Fibroblast of skin of abdomen (primary cell): Measurements from ENCODE around the gene DACH1.
"Not testable (repeated sequence)": the region's sequence is repeated elsewhere in the genome, so short reads cannot be mapped to it uniquely, and the experiment has no call there.

ENCODE experiments used
- DNase-seq: peaks from one replicate; pipeline ENCODE4 v3.0.0-alpha.2; 2013

The DACH1 gene

GRCh38 chr13:71865874-71866334, 1.1 kb downstream of the DACH1 start:
- no peak for DNase-seq

DNA sequence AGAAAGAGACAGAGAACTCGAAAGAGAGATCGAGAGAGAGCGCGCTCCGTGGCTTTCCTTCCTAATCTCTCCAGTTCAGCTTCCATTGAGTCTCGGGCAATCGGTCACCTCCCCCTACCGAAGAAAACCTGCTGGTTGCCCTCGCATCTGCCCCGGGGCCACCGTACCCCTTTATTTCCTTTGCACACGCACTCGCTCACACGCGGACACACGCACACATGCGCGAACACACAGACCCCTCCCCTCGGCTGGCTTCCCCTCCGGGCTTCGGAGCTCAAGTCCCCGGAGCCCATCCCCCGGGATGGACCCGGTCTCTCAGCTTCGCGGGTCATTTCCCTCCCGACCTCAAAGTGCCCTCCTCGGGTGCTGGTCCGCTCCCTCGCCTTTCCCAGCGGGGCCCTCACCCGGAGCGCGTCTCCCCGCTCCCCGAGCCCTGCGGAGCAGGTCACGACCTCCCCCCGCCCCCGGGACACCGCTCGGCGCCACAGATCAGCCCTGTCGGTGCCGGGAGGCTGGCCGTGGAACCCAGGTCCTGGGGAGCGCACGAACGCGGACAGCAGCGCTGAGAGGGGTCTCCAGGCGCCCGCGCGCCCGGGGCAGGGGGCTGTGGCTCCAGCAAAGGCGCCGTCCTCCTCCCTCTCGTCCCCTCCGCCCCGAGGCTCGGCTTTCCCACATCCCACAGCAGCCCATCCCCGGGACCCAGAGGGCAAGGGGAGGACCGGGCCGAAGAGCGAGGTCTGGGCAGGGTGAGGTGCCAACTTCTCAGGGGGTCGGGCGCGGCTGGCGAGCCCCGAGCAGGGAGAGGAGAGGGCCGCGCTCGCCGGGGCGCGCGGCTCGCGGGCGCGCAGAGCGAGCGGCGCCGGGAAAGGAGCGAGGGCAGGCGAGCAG, 1.8 kb downstream of the DACH1 start:
- no peak for DNase-seq

- DNase-seq = no peak
Measured at GRCh38 chr13:71864094-71864985, 2.7 kb downstream of the DACH1 start.

- no peak for DNase-seq
Measured at GRCh38 chr13:71863254-71863865, 3.6 kb downstream of the DACH1 start.

GRCh38 chr13:71862459-71862943, 4.5 kb downstream of the DACH1 start:
- DNase-seq = no peak

DNA sequence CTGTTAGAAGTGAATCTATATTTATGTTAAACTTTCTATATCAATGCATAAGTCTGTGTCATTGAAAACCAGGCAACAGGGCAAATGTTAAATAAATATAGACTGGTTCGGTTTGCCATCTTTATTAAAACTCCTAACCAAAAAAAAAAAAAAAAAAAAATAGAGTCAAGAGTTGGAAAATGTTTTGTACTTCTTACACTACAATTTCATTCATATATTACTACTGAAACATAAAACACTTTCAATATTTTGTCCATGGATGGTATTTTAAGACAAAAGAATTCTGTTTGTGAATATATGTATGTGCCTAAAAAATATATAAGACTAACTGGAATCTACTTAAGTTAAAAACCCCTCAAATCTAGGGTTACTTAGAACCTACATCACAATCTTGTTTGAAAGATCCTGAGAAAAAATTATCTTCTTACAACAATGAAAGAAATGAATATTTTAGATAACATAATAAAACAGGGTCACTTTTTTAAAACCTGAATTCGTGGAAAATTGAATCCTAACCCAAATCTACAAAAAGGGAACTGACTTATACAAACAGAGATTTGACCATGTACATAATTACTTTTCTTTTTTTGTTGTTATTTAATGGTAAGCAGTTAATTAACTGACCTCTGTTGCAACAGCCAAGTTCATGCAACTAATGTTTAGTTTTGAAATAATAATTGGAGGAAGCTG, 5.1 kb downstream of the DACH1 start:
- DNase-seq = no peak

GRCh38 chr13:71860547-71861138, 6.4 kb downstream of the DACH1 start:
- DNase-seq = no peak

GRCh38 chr13:71858647-71859046, 8.4 kb downstream of the DACH1 start:
- no peak for DNase-seq

DNA sequence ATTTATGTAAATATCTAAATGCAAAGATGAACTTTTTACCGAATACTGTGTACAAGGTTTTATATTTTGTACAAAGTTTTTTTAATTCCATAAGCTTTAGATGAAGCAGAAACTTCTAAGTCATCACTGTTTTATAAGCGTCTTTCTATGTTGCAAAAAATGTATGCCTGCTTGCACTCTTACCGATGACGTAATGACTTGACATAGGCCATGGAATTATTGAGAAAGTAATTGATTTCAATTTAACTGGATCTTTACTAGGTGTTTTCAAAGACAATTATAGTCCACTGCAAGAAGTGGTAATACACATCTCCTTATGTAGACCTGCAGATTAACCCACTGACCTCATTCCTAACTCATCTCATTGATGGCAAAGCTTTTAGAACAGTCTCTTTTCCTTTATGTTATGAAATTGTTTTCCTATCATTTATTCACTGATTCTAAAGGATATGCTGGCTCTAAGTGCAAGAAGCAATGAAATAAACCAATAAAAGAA, 10.4 kb downstream of the DACH1 start:
- DNase-seq = no peak

DNA sequence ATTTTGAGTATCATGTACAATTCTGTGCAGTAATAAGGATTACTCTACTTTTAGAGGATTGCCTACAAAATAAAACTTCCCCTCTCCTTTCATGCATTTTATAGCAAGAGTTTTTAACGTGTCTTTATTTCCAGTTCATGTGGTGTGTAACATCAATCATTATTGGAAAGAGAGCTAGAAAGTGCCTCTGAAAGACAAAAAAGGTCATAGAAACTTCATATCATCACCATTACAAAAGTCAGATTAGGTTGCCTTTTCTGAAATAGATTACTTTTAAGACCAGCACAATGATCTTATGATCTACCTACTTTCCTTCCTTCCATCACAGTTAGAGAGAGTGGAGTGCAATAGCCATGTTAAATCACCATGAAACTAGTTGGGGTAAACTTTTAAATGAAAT, 12.6 kb downstream of the DACH1 start:
- DNase-seq = no peak

DNA sequence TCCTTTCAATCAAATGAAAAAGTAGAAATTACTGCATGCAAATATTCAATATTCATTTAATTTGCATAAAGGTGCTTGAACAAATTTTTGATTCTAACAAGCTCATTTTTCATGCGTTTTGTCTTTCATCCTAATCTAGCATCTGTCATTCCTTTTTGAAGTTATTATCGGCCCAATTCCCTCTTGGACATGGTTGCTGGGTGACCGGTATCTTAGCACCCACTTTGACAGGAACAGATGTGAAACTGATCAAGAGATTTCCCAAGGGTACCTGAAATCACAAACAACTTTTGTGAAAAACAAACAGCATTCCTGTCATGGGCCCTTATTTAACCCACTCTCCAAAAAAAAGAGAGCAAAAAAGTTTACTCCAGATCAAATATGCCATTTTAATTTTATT, 13.3 kb downstream of the DACH1 start:
- no peak for DNase-seq

GRCh38 chr13:71852736-71853135, 14.3 kb downstream of the DACH1 start:
- no peak for DNase-seq

DNA sequence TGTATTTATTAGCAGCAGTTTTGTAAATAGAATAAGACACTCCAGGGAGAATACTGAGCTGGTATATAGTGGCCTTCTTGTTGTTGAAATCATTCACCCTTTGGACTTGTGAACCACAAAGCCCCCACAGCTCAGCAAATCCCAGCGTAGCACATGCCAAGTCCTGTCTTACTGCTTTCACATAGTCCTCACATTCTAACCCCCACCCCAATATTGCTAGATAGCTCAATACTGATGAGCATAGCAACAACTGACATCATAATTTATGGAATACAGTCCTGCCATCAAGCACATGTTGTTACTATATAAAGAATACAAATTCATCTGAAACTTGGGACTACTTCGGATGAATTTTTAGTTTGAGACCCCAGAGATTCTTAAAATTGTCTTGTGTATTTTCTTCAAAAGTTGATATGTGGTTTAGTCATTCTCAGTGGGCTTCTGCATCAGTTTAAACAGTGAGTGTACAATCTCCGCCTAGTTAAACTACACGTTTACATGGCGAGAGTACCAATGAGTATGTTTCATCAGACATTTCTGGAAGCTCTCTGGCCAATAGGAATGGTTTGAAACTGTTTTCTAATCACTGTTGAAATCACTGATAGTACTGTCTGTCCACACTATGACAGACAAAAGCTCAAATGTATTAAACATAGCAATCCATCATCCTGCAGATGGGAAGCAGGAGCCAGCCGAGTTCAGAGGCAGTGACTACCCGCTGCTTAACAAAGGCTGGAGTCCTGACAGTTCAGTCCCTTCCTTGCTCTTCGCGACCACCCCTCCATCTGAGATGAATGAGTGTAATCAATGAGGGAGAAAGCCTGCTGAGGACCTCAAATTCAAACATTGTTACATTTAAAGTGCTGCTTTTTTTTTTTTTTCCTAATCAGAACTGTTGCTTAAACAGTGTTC, 15.2 kb downstream of the DACH1 start:
- no peak for DNase-seq

GRCh38 chr13:71842003-71842402, 25.0 kb downstream of the DACH1 start:
- DNase-seq = no peak

- no peak for DNase-seq
Measured at GRCh38 chr13:71838842-71839241, 28.2 kb downstream of the DACH1 start.

GRCh38 chr13:71837582-71837981, 29.4 kb downstream of the DACH1 start:
- DNase-seq = not testable (repeated sequence)

GRCh38 chr13:71831716-71832115, 35.3 kb downstream of the DACH1 start:
- no peak for DNase-seq

- no peak for DNase-seq
Measured at GRCh38 chr13:71830736-71831135, 36.3 kb downstream of the DACH1 start.

DNA sequence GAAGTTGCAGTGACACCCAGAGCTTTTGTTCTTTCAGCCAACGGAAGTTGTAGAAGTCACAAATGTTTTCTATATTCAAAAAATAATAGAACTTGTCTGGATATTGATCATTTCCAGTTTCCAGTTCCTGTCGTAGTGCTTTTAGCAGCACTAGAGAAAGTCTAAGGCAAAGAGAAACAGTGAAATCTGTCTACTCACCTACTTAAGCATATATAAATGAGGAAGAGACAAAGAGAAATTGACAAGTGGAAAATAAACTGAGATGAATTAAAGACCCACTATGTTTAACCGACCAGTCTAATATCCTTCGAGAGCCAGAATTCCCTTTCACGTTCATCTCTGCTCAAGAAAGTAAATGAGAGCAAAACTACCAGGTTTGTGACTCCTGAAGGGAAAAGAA, 36.7 kb downstream of the DACH1 start:
- no peak for DNase-seq

- DNase-seq = no peak
Measured at GRCh38 chr13:71829547-71829946, 37.5 kb downstream of the DACH1 start.

DNA sequence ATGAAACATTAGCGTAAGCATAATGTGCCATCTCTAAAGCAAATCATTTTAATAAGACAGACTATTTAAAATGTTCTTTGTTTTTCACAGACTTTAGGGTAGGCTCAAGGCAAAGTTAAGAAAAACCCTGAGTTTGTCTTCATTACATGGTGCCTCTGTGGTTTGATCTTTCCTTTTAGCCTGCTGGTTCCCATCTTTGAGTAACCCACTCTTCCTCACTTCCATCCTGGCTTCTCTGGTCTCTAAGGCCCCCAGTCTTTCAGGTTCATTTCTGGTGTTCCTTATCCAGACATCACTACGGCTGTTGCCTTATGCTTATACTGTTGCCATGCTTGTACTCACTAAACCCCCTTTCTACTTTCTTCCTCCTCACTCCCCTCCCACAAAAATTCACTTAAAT, 38.4 kb downstream of the DACH1 start:
- no peak for DNase-seq
